ENCODE results near the gene ITGB8.

The ITGB8 gene

DNA sequence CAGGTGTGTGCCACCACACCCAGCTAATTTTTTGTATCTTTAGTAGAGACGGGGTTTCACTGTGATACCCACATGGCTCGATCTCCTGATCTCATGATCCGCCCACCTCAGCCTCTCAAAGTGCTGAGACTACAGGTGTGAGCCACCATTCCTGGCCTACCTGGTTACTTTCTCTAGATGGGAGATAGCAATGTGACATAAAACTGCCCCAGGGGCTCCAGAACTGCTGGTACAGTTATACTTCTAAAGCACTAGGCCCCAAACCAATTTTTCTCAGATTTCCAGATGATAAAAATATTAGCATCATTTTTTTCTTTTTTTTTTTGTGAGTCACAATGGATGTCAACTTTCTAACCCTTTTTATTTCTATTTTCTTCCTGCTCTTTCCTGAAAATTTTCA, 27.4 kb downstream of the ITGB8 start:
- TF ChIP-seq, protein P1, sequence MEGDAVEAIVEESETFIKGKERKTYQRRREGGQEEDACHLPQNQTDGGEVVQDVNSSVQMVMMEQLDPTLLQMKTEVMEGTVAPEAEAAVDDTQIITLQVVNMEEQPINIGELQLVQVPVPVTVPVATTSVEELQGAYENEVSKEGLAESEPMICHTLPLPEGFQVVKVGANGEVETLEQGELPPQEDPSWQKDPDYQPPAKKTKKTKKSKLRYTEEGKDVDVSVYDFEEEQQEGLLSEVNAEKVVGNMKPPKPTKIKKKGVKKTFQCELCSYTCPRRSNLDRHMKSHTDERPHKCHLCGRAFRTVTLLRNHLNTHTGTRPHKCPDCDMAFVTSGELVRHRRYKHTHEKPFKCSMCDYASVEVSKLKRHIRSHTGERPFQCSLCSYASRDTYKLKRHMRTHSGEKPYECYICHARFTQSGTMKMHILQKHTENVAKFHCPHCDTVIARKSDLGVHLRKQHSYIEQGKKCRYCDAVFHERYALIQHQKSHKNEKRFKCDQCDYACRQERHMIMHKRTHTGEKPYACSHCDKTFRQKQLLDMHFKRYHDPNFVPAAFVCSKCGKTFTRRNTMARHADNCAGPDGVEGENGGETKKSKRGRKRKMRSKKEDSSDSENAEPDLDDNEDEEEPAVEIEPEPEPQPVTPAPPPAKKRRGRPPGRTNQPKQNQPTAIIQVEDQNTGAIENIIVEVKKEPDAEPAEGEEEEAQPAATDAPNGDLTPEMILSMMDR (IDR thresholded peaks at IDR 0.05; ENCODE audit: borderline replicate concordance, insufficient read depth, low read depth, low read length), result no peak
- no peak overlapping the region for H3K4me3 ChIP-seq (ENCODE audit: low read depth, low read length)

DNA sequence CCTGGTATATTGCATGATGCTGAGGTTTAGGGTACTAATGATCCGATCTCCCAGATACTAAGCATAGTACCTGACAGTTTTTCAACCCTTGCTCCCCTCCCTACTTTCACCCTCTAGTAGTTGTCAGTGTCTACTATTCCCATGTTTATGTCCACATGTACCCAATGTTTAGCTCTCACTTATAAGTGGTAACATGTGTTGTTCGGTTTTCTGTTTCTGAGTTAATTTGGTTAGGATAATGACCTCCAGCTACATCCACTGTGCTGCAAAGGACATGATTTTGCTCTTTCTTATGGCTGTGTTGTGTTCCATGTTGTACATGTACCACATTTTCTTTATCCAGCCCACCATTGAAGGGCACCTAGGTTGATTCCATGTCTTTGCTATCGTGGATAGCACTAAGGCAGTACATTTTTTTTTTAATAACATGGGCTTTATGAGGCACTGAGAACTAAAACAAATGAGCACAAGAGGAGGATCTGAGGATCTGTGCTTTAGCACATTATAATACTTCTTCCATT, 28.1 kb downstream of the ITGB8 start:
- TF ChIP-seq, protein P1 (IDR thresholded peaks at IDR 0.05; ENCODE audit: borderline replicate concordance, insufficient read depth, low read depth, low read length), result no peak

DNA sequence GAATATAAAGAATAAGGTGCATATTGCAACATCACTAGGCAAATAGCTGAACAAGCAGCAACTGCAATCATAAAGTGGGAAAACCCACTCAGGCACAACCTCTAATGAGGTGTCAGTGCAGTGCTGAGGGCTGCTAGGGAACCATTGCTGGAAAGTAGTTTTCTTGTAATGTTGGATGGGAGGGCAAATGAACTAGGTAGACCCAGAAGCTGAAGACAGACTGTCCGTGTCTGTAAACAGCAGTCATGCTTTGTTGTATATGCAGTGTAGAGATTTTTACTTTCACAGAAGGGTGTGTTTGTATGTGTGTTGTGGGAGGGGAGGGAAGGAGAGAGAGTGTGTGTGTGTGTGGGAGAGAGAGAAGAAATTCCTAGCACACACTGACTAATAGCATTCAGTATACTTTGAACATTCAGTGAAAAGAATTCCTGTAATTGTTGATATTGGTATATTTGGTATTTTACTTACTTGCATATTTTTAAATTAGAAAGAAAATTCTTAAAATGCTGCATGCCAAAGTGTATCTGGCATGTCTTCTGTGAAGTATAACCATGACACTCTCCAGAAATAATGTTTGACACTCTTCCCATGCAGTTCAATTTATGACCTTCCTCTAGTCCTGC, 28.8 kb downstream of the ITGB8 start:
- no peak overlapping the region for H3K4me3 ChIP-seq (ENCODE audit: low read depth, low read length)
- TF ChIP-seq, protein P1 (IDR thresholded peaks at IDR 0.05; ENCODE audit: borderline replicate concordance, insufficient read depth, low read depth, low read length), result no peak

More for the DNA sequence above, 28.1 kb downstream of the ITGB8 start:
- no peak overlapping the region for H3K4me3 ChIP-seq (ENCODE audit: low read depth, low read length)

DNA sequence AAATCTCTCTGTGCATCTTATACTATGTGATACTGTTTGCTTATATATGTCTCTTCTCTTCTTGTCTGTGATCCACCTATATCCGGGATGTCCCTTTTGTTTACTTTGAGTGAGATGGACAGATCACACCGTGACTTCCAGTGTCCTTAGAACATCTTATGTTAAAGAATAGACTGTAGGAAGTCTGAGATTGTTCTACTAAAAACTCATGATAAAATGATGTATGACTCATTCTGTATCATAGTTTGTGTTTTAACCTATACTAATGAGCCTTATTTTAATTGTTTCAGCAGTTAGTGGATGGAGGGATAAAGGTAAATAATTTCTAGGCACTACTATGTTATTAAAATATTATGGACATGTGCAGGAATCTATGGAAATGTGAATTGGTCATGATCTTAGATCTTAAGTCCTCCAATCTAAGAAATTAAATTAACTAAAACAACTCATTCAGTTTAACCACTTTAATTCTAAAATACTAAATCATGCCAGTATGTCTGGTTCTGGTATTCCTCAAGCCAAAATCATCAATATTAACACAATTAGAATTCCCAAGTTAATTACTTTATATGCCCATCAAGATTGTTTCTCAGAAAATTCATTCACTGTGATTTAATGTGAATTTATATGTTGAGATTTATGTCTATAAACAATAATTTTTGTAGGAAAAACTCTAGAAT, 32.0 kb downstream of the ITGB8 start:
- TF ChIP-seq, protein P1 (IDR thresholded peaks at IDR 0.05; ENCODE audit: borderline replicate concordance, insufficient read depth, low read depth, low read length), result no peak
- H3K4me3 ChIP-seq (ENCODE audit: low read depth, low read length), result no peak overlapping the region

DNA sequence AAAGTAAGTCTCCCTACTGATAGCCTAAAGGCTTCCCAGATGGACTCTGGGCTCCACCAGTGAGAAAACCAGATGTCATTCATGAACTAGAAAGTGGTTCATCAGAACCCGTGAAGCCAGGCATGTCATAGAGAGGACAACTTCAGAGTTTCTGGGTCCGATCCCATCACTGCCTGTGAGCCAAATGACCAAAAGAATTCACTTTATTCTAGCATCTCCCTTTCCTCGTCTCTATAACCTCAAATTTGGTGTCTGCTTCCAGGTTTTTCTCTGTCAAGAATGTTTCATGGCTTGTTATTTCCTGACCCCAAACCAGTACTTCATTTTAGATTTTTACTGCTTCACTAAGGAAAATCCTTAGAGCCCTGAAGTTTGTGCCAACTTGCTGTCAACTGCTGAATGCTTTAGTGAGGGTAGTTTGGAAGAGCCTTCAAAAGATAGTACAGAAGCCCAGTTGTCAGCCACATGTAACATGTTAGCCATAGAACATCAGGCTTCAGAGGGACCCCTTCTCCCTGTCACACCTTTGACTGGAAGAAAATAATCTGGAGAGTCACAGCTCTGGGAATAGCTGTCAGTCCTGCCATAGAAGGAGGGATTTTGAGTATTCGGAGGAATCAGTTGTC, 34.0 kb downstream of the ITGB8 start:
- TF ChIP-seq, protein P1 (IDR thresholded peaks at IDR 0.05; ENCODE audit: borderline replicate concordance, insufficient read depth, low read depth, low read length), result no peak
- H3K4me3 ChIP-seq (ENCODE audit: low read depth, low read length), result no peak overlapping the region

DNA sequence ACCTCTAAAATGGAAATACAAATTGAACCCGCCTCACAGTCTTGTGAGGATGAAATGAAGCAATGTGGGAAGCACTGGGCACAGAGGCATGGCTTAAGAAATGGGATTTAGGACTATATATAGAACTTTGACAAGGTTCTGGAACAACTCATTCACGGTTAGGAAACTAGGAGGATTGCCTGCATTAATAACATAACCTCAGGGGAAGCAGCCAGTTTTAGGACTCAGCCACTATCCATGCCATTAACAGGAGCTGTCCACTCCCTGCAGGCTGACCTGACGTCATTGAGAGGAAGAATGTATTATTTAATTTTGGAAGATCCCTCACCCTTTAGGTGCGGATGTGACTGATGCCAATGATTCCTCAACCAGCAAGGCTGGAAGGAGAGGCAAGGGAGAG, 34.8 kb downstream of the ITGB8 start:
- TF ChIP-seq, protein P1 (IDR thresholded peaks at IDR 0.05; ENCODE audit: borderline replicate concordance, insufficient read depth, low read depth, low read length), result no peak

More for the DNA sequence above, 34.8 kb downstream of the ITGB8 start:
- H3K4me3 ChIP-seq (ENCODE audit: low read depth, low read length), result no peak overlapping the region

Measured in GM12875 (cell line).